ENCODE measurements around the gene TFDP1.

Gene TFDP1

GRCh38 chr13:113632706-113633484 is 48.3 kb downstream of the TFDP1 start:
- no peak for DNase-seq (ENCODE audit: low read depth, low spot score)

- no peak for DNase-seq (ENCODE audit: low read depth, low spot score)
Measured at GRCh38 chr13:113633485-113633873, 48.9 kb downstream of the TFDP1 start.

- no peak for DNase-seq (ENCODE audit: low read depth, low spot score)
Measured at GRCh38 chr13:113634279-113635047, 49.9 kb downstream of the TFDP1 start.

GRCh38 chr13:113635048-113635420 is 50.5 kb downstream of the TFDP1 start:
- no peak for DNase-seq (ENCODE audit: low read depth, low spot score)

GRCh38 chr13:113635709-113636108 is 51.2 kb downstream of the TFDP1 start:
- DNase-seq (ENCODE audit: low read depth, low spot score) = no peak

GRCh38 chr13:113636266-113636963 is 51.9 kb downstream of the TFDP1 start:
- DNase-seq (ENCODE audit: low read depth, low spot score) = no peak

- DNase-seq (ENCODE audit: low read depth, low spot score) = no peak
Measured at GRCh38 chr13:113637262-113638160, 53.0 kb downstream of the TFDP1 start.

- no peak for DNase-seq (ENCODE audit: low read depth, low spot score)
Measured at GRCh38 chr13:113638173-113638746, 53.7 kb downstream of the TFDP1 start.

GRCh38 chr13:113638806-113639205 is 54.3 kb downstream of the TFDP1 start:
- no peak for DNase-seq (ENCODE audit: low read depth, low spot score)

GRCh38 chr13:113639616-113640262 is 55.2 kb downstream of the TFDP1 start:
- DNase-seq (ENCODE audit: low read depth, low spot score) = no peak

- no peak for DNase-seq (ENCODE audit: low read depth, low spot score)
Measured at GRCh38 chr13:113641426-113641825, 56.9 kb downstream of the TFDP1 start.

- DNase-seq (ENCODE audit: low read depth, low spot score) = no peak
Measured at GRCh38 chr13:113642563-113642962, 58.0 kb downstream of the TFDP1 start.

- no peak for DNase-seq (ENCODE audit: low read depth, low spot score)
Measured at GRCh38 chr13:113643593-113643992, 59.0 kb downstream of the TFDP1 start.

GRCh38 chr13:113644800-113645199 is 60.2 kb downstream of the TFDP1 start:
- DNase-seq (ENCODE audit: low read depth, low spot score) = no peak

GRCh38 chr13:113645329-113645728 is 60.8 kb downstream of the TFDP1 start:
- DNase-seq (ENCODE audit: low read depth, low spot score) = no peak

GRCh38 chr13:113646376-113646775 is 61.8 kb downstream of the TFDP1 start:
- DNase-seq (ENCODE audit: low read depth, low spot score) = no peak

GRCh38 chr13:113646921-113647340 is 62.4 kb downstream of the TFDP1 start:
- DNase-seq (ENCODE audit: low read depth, low spot score) = no peak

- DNase-seq (ENCODE audit: low read depth, low spot score) = no peak
Measured at GRCh38 chr13:113647351-113648215, 63.0 kb downstream of the TFDP1 start.

GRCh38 chr13:113648216-113648610 is 63.7 kb downstream of the TFDP1 start:
- no peak for DNase-seq (ENCODE audit: low read depth, low spot score)

GRCh38 chr13:113649212-113649611 is 64.7 kb downstream of the TFDP1 start:
- DNase-seq (ENCODE audit: low read depth, low spot score) = no peak
